Glomerular visceral epithelial cell (primary cell): ENCODE data around the gene APBA2.
A peak's percentile ranks its signal among the peaks of the same experiment; 100 is the strongest.
"Not testable (repeated sequence)": the region's sequence is repeated elsewhere in the genome, so short reads cannot be mapped to it uniquely, and the experiment has no call there.

Source experiments
- DNase-seq: peaks from one replicate; pipeline ENCODE4 v3.0.0-alpha.2; 2016; ENCODE audit errors: extremely low spot score

APBA2 gene

DNA sequence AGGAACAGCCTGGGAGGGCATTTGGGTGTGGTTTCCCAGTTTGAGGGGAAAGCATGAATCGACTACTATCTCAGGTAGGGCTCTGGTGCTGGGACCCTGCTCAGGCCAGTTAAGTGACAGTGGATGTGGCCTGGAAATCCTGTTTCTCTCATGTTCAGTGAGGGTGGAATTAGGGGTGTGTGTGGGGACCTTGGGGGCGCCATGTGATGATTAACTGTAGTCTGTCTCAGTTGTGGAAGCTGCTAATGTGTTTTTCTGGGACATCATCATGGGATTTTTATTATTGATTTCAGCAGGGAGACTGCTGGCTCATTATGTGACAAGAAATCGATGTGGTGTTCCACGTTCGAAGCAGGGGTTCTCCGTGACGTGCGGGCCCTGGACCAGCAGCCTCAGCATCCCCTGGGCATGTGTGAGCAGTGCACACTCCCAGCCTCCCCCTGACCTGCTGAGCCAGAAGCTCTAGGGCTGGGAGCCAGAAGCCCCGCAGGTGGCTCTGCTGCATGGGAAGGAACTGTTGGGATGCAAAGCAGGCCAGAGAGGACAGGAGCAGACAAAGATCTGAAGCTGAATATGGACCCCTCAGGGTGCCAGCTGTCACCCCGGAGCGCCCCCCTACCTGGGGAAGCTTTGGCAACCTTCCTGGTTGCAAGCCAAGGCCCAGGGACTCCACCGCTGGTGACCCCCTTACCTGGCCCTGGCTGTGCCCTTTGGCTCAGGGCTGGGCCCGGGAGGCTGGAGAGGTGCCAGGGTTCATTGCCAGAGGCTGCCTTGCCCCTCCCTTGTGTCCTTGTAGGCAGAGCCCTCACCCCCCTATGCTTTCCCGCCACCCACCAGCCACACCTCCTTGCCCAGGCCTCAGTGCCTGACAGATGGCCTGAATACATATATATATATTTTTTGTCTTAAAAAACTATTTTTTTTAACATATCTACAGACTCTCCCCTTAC lies 149.8 kb downstream of the APBA2 start:
- no peak for DNase-seq

GRCh38 chr15:29037997-29038705 lies 152.4 kb downstream of the APBA2 start:
- peak; percentile 11 for DNase-seq

DNA sequence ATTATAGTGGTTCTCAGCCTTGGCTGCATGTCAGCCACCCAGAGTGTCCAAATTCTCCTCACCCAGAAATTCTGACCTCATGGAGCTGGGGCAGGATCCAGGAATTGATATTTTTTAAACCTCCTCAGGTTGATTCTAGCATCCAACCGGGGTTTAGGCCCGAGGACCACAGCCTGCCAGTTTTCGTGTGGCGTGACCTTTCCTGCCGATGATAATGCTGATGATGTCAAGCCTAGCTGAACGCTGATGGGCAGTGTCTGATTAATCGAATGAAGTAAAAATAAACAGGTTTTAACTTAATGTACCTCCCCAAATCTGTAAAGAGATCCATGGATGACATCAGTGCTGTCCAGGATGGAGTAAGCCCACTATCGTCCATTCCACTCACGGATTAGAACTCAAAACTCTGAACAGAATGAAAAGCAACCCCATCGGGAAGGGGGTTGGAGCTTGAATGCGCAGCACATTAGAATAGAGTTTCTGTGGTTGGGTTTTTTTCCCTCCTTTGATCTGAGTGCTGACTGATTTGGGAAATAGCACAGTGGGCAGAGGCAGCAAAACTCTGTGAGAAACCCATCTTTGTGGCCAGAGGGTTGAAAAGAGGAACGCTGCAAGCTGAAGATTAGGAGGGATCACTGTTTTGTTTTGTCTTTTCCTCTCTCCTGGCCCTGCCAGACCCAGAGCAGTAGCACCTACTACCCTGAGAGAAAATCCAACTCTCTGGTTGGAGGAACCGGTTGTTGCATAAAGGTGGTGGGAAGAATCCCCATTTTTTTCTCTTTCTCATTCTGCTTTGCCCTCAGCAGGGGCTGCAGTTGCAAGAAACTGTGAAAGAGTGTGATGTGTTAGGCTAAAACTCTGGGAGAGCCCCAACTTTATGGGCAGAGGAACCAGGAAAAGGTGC lies 153.9 kb downstream of the APBA2 start:
- no peak for DNase-seq

- DNase-seq = no peak
Observed at GRCh38 chr15:29040370-29040751, 154.6 kb downstream of the APBA2 start.

DNA sequence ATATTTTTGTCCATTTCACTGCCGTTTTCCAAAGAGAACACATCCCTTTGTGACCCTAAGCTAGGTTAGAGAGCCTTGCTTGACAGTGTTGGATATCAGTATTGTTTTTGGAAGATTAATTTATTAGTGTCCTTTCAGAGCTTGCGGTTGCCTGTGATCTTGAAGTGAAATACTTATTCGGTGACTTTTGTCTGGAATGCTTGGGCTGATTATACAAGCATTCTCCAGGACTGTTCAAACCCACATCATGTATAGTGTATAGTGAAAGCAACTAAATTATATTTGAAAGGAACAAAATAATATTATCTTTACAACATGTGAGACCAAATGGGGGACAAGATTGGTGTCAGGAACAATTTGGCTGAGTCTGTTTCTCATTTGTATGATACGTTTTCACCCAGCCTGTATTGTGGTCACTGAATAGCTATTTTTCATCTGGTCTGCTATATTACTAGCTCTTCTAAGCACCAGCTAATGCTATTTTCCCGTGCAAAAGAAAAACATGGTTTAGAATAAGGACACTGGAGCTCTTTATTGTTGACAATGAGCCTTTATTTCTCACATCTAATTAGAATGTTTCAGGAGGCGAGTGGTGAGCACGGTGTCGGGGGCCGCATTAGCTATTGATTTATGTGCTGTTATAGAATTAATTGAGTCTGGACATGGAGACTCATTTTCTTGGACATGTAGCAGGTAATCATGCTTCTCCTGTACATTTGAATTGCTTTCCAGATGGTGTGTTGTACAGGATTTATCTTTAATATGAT lies 158.1 kb downstream of the APBA2 start:
- DNase-seq = no peak

GRCh38 chr15:29044503-29044901 lies 158.7 kb downstream of the APBA2 start:
- no peak for DNase-seq

GRCh38 chr15:29045161-29045560 lies 159.4 kb downstream of the APBA2 start:
- DNase-seq = not testable (repeated sequence)

DNA sequence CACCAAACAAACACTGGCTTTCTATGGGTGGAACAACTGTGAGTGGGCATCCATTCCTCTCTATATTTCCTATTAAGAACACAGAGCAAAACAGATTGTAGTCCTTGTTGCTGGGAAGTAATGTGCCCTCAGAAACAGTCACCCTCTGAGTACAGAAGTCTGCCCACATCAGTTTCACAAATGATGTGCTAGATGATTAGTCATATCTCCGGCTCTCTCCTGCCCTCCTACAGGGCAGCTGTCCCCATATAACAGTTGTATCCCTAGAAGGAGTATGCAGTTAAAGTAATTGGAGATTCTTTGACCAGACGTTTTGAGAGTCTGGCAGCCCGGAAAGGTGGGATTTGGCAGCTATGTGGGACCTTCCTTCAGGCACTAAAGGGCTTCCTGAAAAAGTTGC lies 159.9 kb downstream of the APBA2 start:
- peak; percentile 29 for DNase-seq

DNA sequence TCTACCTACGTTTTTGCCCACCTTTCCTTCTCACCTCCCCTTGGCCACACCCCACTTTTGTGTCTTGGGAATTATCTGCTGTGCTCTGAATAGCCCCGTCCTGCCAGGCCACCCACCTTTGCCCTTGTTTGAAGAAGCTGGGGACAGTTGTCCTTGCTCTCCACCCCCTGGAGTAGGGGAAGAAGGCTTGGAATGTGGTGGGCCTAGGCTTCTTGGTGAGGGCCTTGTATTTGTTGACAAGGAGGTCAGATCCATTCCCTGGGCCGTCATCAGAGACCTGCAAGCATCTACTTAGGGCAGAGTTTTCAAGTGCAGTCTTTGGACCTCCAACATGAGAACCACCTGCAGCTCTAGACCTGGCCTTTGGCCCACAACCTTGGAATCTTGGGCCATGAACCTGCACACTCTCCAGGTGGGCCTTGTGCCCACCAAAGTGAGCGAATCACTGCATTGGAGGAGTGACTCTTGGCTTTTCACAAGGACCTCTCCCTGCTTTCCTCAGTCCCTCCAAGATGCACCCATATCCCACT lies 160.6 kb downstream of the APBA2 start:
- DNase-seq = no peak

DNA sequence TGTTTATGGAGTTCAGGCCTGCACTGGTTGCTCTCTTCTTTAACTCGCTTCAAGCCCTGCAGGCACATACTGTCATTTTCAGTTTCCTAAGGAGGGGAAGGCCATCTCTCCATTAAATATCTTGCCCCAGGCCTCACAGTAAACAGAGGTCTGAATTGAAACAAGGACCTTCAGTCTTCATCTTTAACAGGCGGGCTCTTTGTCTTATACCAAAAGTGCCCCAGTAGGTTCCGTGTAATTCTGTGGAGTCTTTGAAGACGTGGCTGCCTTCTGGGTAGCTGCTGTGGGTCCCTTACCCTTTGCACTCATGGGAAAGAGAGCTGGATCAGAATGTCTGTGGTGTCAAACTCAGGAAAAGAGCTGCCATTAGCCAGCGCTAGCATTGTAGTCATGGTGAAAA lies 161.2 kb downstream of the APBA2 start:
- no peak for DNase-seq

DNA sequence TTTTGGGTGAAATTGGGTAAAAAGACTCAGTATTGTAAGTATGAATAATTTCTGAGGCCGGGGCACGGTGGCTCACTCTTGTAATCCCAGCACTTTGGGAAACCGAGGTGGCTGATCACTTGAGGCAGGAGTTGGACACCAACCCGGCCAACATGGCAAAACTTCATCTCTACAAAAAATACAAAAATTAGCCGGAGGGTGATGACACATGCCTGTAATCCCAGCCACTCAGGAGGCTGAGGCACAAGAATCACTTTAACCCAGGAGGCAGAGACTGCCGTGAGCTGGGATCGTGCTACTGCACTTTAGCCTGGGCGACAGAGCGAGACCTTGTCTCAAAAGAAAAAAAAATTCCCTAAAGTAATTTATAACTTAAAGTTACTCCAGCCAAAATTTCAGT lies 162.2 kb downstream of the APBA2 start:
- no peak for DNase-seq

DNA sequence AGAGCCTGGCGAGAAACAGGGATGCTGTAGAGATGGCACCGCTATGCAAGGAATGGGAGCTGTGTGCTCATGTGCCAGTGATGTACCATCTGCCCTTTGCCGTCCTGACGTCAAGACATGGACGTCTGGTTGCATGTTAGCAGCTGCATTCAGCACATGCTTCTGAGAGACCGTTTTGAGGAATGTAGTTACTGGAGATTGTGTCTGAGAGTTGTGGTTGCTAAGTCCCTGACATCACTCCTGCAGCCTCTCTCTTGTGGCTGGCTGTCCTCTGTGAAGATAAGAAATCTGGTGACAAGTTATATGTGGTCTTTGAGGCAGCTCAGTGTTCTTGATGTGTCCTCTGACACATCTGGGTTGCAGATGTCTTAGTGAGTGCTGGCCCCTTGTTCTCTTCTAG lies 165.1 kb downstream of the APBA2 start:
- no peak for DNase-seq

GRCh38 chr15:29051422-29051821 lies 165.6 kb downstream of the APBA2 start:
- DNase-seq = no peak

DNA sequence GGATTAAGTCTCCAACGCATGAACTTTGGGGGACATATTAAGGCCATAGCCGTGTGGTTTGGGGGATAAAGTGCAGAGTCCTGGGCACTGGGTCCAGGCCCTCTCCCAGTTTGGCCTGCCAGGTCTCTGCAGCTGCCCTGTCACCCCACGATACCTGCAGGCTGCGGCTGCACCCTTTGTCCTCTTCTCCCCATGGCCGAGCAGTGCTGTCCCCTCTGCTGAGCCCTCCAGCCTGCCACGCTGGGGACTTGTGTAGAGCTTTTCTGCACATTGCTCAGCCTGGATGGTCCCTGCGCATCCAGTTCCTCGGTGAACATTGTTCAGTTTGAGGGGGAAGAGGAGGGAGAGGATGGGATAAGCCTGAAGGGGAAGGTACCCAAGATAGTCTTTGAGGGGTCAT lies 167.2 kb downstream of the APBA2 start:
- DNase-seq = no peak

GRCh38 chr15:29053661-29054131 lies 167.9 kb downstream of the APBA2 start:
- DNase-seq = no peak

- no peak for DNase-seq
Observed at GRCh38 chr15:29054171-29055045, 168.6 kb downstream of the APBA2 start.

GRCh38 chr15:29055876-29056275 lies 170.1 kb downstream of the APBA2 start:
- DNase-seq = no peak

DNA sequence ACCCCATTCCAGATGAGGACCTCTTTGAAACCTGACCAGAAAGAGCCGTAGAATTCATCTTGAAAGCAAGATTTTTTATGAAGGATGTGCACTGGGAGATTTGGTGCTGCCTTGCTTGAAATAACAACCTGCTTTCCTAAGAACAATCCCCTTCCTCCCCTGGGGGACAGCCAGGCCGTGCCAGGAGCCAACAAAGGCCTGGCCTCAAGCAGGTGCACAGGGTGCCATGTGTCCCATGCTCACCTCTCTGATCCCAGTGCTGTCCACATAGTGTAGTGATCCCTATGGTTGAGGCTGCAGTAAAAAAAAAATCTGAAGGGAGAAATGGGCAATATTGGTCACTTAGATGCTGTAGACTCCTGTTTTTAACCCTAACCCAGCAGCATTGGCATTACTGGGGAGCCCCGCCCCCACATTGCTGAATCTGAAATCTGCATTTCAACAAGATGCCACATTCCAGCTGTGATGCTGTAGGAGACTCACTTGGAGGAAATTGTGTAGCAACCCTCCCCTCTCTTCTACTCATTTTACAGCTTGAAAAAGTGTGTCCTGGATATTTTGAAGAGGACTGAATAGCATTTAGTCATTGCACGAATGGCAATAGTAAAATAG lies 171.2 kb downstream of the APBA2 start:
- DNase-seq = no peak

DNA sequence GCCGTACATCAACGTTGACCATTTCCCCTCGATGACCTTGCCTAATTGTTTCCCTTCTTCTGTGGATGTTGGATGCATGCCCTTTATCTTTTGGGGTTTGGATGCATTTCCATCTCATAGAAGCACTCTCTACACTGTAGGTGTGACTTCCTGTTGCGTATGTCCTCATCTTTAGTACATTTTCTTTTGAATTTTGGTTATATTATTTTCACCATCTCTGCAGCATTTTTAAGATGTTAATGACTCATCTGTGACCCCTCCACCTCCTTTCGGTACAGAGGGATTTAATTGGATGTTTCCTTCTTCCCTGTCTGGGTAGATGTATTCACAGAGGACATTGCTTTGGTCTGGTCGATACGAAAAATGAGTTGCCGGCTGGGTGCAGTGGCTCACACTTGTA lies 172.1 kb downstream of the APBA2 start:
- no peak for DNase-seq
